NCI-H510A (cell line): ENCODE data around the gene IGSF9B.
"Not testable (repeated sequence)": the region's sequence is repeated elsewhere in the genome, so short reads cannot be mapped to it uniquely, and the experiment has no call there.

Source experiments
- DNase-seq: peaks from one replicate; lab custom pipeline; 2025; lab: John Stamatoyannopoulos, UW

Gene IGSF9B, protein sequence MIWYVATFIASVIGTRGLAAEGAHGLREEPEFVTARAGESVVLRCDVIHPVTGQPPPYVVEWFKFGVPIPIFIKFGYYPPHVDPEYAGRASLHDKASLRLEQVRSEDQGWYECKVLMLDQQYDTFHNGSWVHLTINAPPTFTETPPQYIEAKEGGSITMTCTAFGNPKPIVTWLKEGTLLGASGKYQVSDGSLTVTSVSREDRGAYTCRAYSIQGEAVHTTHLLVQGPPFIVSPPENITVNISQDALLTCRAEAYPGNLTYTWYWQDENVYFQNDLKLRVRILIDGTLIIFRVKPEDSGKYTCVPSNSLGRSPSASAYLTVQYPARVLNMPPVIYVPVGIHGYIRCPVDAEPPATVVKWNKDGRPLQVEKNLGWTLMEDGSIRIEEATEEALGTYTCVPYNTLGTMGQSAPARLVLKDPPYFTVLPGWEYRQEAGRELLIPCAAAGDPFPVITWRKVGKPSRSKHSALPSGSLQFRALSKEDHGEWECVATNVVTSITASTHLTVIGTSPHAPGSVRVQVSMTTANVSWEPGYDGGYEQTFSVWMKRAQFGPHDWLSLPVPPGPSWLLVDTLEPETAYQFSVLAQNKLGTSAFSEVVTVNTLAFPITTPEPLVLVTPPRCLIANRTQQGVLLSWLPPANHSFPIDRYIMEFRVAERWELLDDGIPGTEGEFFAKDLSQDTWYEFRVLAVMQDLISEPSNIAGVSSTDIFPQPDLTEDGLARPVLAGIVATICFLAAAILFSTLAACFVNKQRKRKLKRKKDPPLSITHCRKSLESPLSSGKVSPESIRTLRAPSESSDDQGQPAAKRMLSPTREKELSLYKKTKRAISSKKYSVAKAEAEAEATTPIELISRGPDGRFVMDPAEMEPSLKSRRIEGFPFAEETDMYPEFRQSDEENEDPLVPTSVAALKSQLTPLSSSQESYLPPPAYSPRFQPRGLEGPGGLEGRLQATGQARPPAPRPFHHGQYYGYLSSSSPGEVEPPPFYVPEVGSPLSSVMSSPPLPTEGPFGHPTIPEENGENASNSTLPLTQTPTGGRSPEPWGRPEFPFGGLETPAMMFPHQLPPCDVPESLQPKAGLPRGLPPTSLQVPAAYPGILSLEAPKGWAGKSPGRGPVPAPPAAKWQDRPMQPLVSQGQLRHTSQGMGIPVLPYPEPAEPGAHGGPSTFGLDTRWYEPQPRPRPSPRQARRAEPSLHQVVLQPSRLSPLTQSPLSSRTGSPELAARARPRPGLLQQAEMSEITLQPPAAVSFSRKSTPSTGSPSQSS (N-terminal part only)

GRCh38 chr11:133956650-133957633 is at the start of gene IGSF9B:
Gene IGSF9B (minus strand): TSS chr11:133956968. CDS start chr11:133956754, 214 bp downstream.
- peak; percentile 92 for DNase-seq

GRCh38 chr11:134004496-134005172 is 47.9 kb upstream of the IGSF9B start:
- no peak for DNase-seq

GRCh38 chr11:134003792-134004495 is 47.2 kb upstream of the IGSF9B start:
- no peak for DNase-seq

DNA sequence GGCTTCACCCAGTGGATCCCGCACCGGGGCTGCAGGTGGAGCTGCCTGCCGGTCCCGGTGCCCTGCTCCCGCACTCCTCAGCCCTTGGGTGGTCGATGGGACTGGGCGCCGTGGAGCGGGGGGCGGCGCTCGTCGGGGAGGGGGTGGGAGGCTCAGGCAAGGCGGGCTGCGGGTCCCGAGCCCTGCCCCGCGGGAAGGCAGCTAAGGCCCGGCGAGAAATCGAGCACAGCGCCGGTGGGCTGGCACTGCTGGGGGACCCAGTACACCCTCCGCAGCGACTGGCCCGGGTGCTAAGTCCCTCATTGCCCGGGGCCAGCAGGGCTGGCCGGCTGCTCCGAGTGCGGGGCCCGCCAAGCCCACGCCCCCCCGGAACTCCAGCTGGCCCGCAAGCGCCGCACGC is 46.1 kb upstream of the IGSF9B start:
- DNase-seq, result not testable (repeated sequence)

GRCh38 chr11:134002338-134002737 is 45.6 kb upstream of the IGSF9B start:
- DNase-seq, result not testable (repeated sequence)

DNA sequence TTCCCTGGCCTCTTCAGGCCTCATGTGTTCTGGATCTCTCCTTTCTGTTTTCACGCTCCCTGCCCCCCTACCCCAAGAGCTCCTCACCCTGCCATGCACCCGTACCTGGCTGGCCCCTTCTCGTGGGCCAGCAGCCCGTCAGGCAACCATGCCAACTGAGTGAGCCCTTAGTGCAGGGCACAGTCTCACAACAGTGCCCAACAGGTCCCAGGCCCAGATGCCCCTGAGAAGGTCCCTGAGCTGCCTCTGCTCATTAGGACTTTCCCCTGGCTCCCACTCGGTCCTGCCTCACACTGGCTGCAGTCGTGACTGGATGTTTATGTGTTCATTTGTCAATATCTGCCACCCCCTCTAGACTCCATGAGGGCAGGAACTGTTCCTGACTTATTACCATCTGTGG is 44.8 kb upstream of the IGSF9B start:
- DNase-seq, result no peak

GRCh38 chr11:134001088-134001487 is 44.3 kb upstream of the IGSF9B start:
- DNase-seq, result no peak

- DNase-seq, result no peak
These were observed 42.6 kb upstream of the IGSF9B start for GRCh38 chr11:133999355-133999754.

- no peak for DNase-seq
These were observed 40.8 kb upstream of the IGSF9B start for GRCh38 chr11:133997554-133997953.

- DNase-seq, result no peak
These were observed 39.9 kb upstream of the IGSF9B start for GRCh38 chr11:133996671-133997070.

DNA sequence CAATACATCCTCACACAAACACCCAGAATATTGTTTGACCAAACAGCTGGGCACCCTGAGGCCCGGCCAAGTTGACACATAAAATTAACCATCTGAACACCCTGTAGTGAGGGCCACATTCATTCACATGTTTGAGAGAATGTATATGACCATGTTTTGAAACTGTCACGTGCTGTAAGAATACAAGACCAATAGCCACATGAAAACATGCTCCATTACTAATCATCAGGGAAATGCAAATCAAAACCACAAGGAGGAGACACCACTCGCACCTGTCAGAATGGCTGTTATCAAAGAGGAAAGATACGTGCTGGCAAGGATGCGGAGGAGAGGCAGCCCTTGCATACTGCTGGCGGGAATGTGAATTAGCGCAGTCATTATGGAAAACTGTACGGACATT is 38.3 kb upstream of the IGSF9B start:
- no peak for DNase-seq

DNA sequence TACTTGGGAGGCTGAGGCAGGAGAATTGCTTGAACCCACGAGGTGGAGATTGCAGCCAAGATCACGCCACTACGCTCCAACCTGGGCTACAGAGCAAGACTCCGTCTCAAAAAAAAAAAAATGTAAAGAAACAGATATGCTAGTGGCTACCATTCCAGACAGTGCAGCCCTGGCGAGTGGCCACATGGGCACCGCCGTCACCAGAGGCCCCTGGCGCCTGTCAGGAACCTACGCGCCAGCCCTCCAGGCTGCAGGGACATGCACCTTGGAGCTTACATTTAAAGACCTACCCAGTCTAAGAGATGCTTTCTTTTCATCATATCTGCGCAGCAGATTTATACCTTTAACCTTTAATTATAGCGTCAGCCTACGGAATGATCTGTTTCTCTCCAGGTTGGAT is 37.2 kb upstream of the IGSF9B start:
- no peak for DNase-seq

GRCh38 chr11:133993107-133993506 is 36.3 kb upstream of the IGSF9B start:
- DNase-seq, result no peak

GRCh38 chr11:133992121-133992520 is 35.4 kb upstream of the IGSF9B start:
- DNase-seq, result no peak

GRCh38 chr11:133991101-133991500 is 34.3 kb upstream of the IGSF9B start:
- DNase-seq, result no peak

DNA sequence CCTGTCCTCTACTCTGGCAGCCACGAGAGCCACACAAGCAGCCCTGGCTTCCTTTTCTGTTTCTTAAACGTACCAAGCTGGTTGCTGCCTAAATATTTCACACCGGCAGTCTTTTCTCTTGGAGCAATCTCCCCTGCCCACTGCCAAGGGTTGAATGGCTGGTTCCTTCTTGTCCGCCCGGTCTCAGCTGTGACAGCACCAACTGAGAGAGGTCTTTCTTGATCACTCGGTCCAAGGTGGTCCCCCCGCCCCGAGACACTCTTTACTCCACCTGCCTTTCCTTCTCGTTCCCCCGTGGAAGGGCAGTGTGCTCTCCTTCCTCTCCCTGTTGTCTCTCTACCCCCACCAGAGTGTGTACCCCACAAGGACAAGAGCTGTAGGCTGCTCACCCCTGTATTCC is 33.7 kb upstream of the IGSF9B start:
- no peak for DNase-seq

DNA sequence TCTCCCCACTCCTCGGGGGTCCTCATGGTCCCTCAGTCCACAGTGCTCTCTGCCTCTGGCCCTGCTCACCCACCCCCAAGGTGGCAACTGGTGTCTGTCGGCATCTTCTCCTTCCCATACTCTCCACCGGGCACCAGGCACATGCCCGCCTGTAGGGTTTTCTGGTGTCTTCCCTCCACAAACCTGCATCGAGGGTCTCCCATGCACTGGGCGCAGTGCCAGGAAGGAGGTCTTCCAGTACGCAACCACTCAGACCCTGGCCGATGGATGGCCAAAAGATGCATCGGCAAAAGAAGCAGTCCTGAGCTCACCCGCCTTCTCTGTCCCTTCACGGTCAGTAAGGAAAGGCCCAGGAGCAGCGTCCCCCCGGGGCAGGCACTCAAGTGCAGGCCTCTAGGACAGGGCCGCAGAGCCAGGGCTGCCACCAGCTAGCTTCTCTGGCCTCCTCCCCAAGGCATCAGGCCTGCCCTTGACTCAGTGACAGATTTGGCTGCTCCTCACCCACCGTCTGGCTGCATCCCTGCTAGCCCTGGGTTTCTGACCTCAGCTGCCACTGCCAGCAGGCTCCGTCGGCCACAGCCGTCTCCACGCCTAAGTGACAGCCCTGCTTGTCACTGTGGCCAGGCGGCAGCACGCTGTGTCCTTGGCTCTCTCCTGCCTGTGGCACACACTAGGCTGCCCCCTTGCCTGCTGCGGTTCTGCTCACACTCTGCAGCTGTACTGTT is 32.1 kb upstream of the IGSF9B start:
- DNase-seq, result no peak

- DNase-seq, result no peak
These were observed 30.4 kb upstream of the IGSF9B start for GRCh38 chr11:133987171-133987570.
